SK-N-SH treated with all-trans-retinoic acid at 6 μM for 48 hours (cell line): ENCODE measurements around the gene COBLL1.

Experiments
- ATAC-seq: fragments of 200-7000 bp; cut with Tn5 transposase; 3 replicates; pipeline ENCODE4 v1.9.1; 2020; ENCODE audit warnings: mild to moderate bottlenecking, moderate library complexity
- BACH2 ChIP-seq: fragments of 250-450 bp; sonication (Bioruptor Pico); IDR thresholded peaks from 2 replicates; pipeline ENCODE4 v1.9.0; 2021; ENCODE audit warnings: mild to moderate bottlenecking, borderline replicate concordance
- CREB5 ChIP-seq: fragments of 250-450 bp; sonication (Bioruptor Pico); IDR thresholded peaks from 2 replicates; pipeline ENCODE4 v1.5.1; 2020; ENCODE audit warnings: low read depth, mild to moderate bottlenecking, moderate library complexity
- CSDC2 ChIP-seq: fragments of 250-450 bp; sonication (Bioruptor Pico); IDR thresholded peaks from 2 replicates; pipeline ENCODE4 v1.5.0; 2020; ENCODE audit warnings: mild to moderate bottlenecking, moderate library complexity
- CSRNP3 ChIP-seq: fragments of 250-450 bp; sonication (Bioruptor Pico); IDR thresholded peaks from 2 replicates; pipeline ENCODE4 v1.5.1; 2021; ENCODE audit warnings: mild to moderate bottlenecking, moderate library complexity
- ESRRG ChIP-seq: fragments of 250-450 bp; sonication (Bioruptor Pico); IDR thresholded peaks from 2 replicates; pipeline ENCODE4 v1.6.1; 2021; ENCODE audit warnings: mild to moderate bottlenecking
- GLIS3 ChIP-seq: fragments of 250-450 bp; sonication (Bioruptor Pico); IDR thresholded peaks from 2 replicates; pipeline ENCODE4 v1.5.0; 2020; ENCODE audit warnings: mild to moderate bottlenecking, moderate library complexity
- ISL1 ChIP-seq: fragments of 250-450 bp; sonication (Bioruptor Pico); IDR thresholded peaks from 2 replicates; pipeline ENCODE4 v2.1.2; 2022; ENCODE audit warnings: mild to moderate bottlenecking, moderate library complexity
- OSR1 ChIP-seq: fragments of 250-450 bp; sonication (Bioruptor Pico); IDR thresholded peaks from 2 replicates; pipeline ENCODE4 v1.8.0; 2022; ENCODE audit warnings: moderate library complexity, mild to moderate bottlenecking, inconsistent platforms
- PATZ1 ChIP-seq: fragments of 250-450 bp; sonication (Bioruptor Pico); IDR thresholded peaks from 2 replicates; pipeline ENCODE4 v1.8.0; 2020; ENCODE audit warnings: mild to moderate bottlenecking, moderate library complexity, borderline replicate concordance
- POU6F1 ChIP-seq: fragments of 250-450 bp; sonication (Bioruptor Pico); IDR thresholded peaks from 2 replicates; pipeline ENCODE4 v1.8.0; 2021; ENCODE audit warnings: low read depth, mild to moderate bottlenecking, moderate library complexity, borderline replicate concordance
- PPARA ChIP-seq: fragments of 250-450 bp; sonication (Bioruptor Pico); IDR thresholded peaks from 2 replicates; pipeline ENCODE4 v1.5.0; 2020; ENCODE audit warnings: mild to moderate bottlenecking, borderline replicate concordance
- RARB ChIP-seq: fragments of 250-450 bp; sonication (Bioruptor Pico); IDR thresholded peaks from 2 replicates; pipeline ENCODE4 v1.8.0; 2021; ENCODE audit warnings: mild to moderate bottlenecking, moderate library complexity
- TCF4 ChIP-seq: fragments of 250-450 bp; sonication (Bioruptor Pico); IDR thresholded peaks from 2 replicates; pipeline ENCODE4 v1.8.0; 2021; ENCODE audit warnings: mild to moderate bottlenecking, moderate library complexity, borderline replicate concordance
- TOX ChIP-seq: fragments of 250-450 bp; sonication (Bioruptor Pico); IDR thresholded peaks from 2 replicates; pipeline ENCODE4 v1.8.0; 2021; ENCODE audit warnings: mild to moderate bottlenecking, moderate library complexity, borderline replicate concordance
- TSHZ2 ChIP-seq: fragments of 250-450 bp; sonication (Bioruptor Pico); IDR thresholded peaks from 2 replicates; pipeline ENCODE4 v1.5.0; 2020; ENCODE audit warnings: mild to moderate bottlenecking, moderate library complexity
- ZC3H10 ChIP-seq: fragments of 250-450 bp; sonication (Bioruptor Pico); IDR thresholded peaks from 2 replicates; pipeline ENCODE4 v1.5.1; 2021; ENCODE audit warnings: mild to moderate bottlenecking, moderate library complexity
- ZFP3 ChIP-seq: fragments of 250-450 bp; sonication (Bioruptor Pico); IDR thresholded peaks from 2 replicates; pipeline ENCODE4 v1.5.0; 2020; ENCODE audit warnings: mild to moderate bottlenecking, moderate library complexity
- ZNF565 ChIP-seq: fragments of 450-650 bp; formaldehyde crosslinking; conservative IDR thresholded peaks from 2 replicates; pipeline ENCODE4 v1.5.0; 2020; ENCODE audit warnings: low read depth, mild to moderate bottlenecking, moderate library complexity
- ZNF70 ChIP-seq: fragments of 450-650 bp; formaldehyde crosslinking; IDR thresholded peaks from 2 replicates; pipeline ENCODE4 v1.5.0; 2020; ENCODE audit warnings: mild to moderate bottlenecking, moderate library complexity
- ZNF8 ChIP-seq: fragments of 450-650 bp; formaldehyde crosslinking; IDR thresholded peaks from 2 replicates; pipeline ENCODE4 v1.5.0; 2020; ENCODE audit warnings: mild to moderate bottlenecking, moderate library complexity

The COBLL1 gene

GRCh38 chr2:164675027-164675426 lies 166.6 kb downstream of the COBLL1 start (continued):
- TF ChIP-seq CREB5 (CRISPR knock-in tag) (no peak), CSDC2 (CRISPR knock-in tag) (no peak), ZNF70 (CRISPR knock-in tag) (no peak)

- TF ChIP-seq ZC3H10 (CRISPR knock-in tag) (no peak), BACH2 (no peak), ZNF70 (CRISPR knock-in tag) (no peak), ISL1 (CRISPR knock-in tag) (no peak), ZFP3 (CRISPR knock-in tag) (no peak), POU6F1 (CRISPR knock-in tag) (no peak), TCF4 (CRISPR knock-in tag) (no peak), TOX (CRISPR knock-in tag) (no peak), ZNF8 (no peak), CSRNP3 (CRISPR knock-in tag) (no peak), PPARA (CRISPR knock-in tag) (no peak), ESRRG (CRISPR knock-in tag) (no peak), GLIS3 (no peak), TSHZ2 (CRISPR knock-in tag) (no peak), PATZ1 (CRISPR knock-in tag) (no peak), OSR1 (no peak), CSDC2 (CRISPR knock-in tag) (no peak), RARB (CRISPR knock-in tag) (no peak), CREB5 (CRISPR knock-in tag) (no peak), ZNF565 (CRISPR knock-in tag) (no peak)
- ATAC-seq: no peak; the same call in 2 of the 3 replicates
These were observed 169.8 kb downstream of the COBLL1 start for GRCh38 chr2:164671664-164672396.

- TF ChIP-seq TOX (CRISPR knock-in tag): no peak
- no peak for ATAC-seq
These were observed 172.3 kb downstream of the COBLL1 start for GRCh38 chr2:164669291-164669690.
